Activated CD4-positive, alpha-beta T cell treated with anti-CD3 and anti-CD28 coated beads, Interleukin-2, amount 10 ng/mL, durations not matched to agents 7 days and 5 days (primary cell): ENCODE results near the gene SEPTIN3. TPM values are rescaled to one million over a fixed set of nuclear protein-coding genes. Genes with fewer than 3 reads are reported as not detected.

ENCODE experiments used
- CTCF ChIA-PET: fragments of 350-600 bp; sonication (Branson Sonifier 250); formaldehyde crosslinking; loops from one replicate; lab custom pipeline; 2021; ENCODE audit warnings: antibody characterized with exemption; lab: Charles Lee
- POLR2A ChIA-PET: fragments of 350-600 bp; sonication (Branson Sonifier 250); formaldehyde crosslinking; loops from one replicate; lab custom pipeline; 2021; ENCODE audit warnings: antibody characterized with exemption; lab: Charles Lee
- DNase-seq: peaks from one replicate; pipeline ENCODE4 v3.0.0-alpha.2; 2020
- H3K27ac Mint-ChIP-seq: one replicate; pipeline ENCODE4 v1.8.0; 2021; ENCODE audit warnings: mild to moderate bottlenecking, moderate library complexity, mixed read lengths
- H3K27me3 Mint-ChIP-seq: one replicate; pipeline ENCODE4 v1.8.0; 2021; ENCODE audit warnings: mixed read lengths
- H3K36me3 Mint-ChIP-seq: one replicate; pipeline ENCODE4 v1.8.0; 2021; ENCODE audit warnings: low read depth, mixed read lengths
- H3K4me1 Mint-ChIP-seq: one replicate; pipeline ENCODE4 v1.8.0; 2021; ENCODE audit warnings: mixed read lengths
- H3K4me3 Mint-ChIP-seq: one replicate; pipeline ENCODE4 v1.8.0; 2021; ENCODE audit warnings: mild to moderate bottlenecking, moderate library complexity, mixed read lengths
- H3K9me3 Mint-ChIP-seq: one replicate; pipeline ENCODE4 v1.8.0; 2021; ENCODE audit warnings: mixed read lengths
- total RNA-seq, 2 experiments: library from RNA; stranded (reverse); gene quantifications; one replicate each; pipeline ENCODE4 v1.2.3, GENCODE V29; 2021

The SEPTIN3 gene
- total RNA-seq, 2 experiments from 2014 or later = 1.4 to 1.6 TPM

GRCh38 chr22:41933411-41934177 lies 35.6 kb upstream of the SEPTIN3 start:
- Mint-ChIP-seq H3K27me3 (no peaks in the 10 kb centered on the region), H3K9me3 (no peaks in the 10 kb centered on the region), H3K27ac (no peak overlapping the region), H3K4me1 (no peaks in the 10 kb centered on the region), H3K4me3 (no peak overlapping the region), H3K36me3 (peaks cover 16% of the 10 kb centered on the region)
- DNase-seq = no peak
- CTCF ChIA-PET = interaction anchor here (1.2 to 2.6 kb wide), 2 partner anchors 8 to 237 kb away, joined by 5 to 12 read pairs; no protein-coding TSS in a partner anchor
- POLR2A ChIA-PET = no interaction called here

DNA sequence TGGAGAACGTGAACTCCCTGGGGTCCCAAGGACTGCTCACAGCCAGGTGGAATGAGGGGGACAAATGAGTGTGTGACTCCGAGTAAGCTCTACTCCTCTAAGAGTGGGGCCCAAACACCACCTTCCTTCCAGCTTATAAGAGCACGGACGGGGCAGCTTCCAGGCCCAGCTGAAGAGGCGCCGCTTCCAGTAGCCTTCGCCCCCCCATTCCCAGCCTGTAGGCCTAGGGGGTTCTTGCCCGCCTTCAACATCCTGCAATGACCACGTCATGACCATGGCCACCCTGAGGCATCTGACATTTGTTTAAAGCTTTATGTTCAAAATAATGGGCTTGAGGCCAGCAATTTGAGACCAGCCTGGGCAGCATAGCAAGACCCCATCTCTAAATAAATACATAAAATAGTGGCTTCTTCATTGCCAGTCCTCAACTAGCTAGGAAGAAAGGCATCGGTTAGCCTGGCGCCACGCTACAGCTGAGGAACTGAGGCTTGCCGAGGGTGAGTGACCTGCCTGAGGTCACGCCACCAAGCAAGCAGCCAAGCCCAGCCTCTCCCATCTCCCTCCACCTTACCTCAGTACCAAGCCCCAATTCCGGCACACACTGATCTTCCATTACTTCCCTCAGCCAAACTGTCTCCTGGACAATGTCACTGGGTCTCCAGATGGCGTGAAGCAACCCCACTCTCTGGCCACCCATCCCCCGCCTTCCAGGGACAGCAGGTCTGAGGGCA lies 34.8 kb upstream of the SEPTIN3 start:
- H3K27ac Mint-ChIP-seq = no peak overlapping the region
- H3K36me3 Mint-ChIP-seq = peaks cover 20% of the 10 kb centered on the region
- ChIA-PET POLR2A (no interaction called here), CTCF (interaction anchor here (1.2 to 2.6 kb wide), 2 partner anchors 9 to 237 kb away, joined by 5 to 12 read pairs; no protein-coding TSS in a partner anchor)
- H3K27me3 Mint-ChIP-seq = no peaks in the 10 kb centered on the region
- peaks cover 3% of the 10 kb centered on the region for H3K4me1 Mint-ChIP-seq
- no peaks in the 10 kb centered on the region for H3K9me3 Mint-ChIP-seq
- DNase-seq = no peak
- no peak overlapping the region for H3K4me3 Mint-ChIP-seq

GRCh38 chr22:41935015-41935351 lies 34.3 kb upstream of the SEPTIN3 start:
- Mint-ChIP-seq H3K36me3 (peaks cover 26% of the 10 kb centered on the region), H3K4me1 (peaks cover 8% of the 10 kb centered on the region), H3K27me3 (no peaks in the 10 kb centered on the region), H3K9me3 (no peaks in the 10 kb centered on the region), H3K27ac (no peak overlapping the region), H3K4me3 (no peak overlapping the region)
- ChIA-PET CTCF (interaction anchor here (1.2 to 2.6 kb wide), 2 partner anchors 10 to 238 kb away, joined by 5 to 12 read pairs; no protein-coding TSS in a partner anchor), POLR2A (no interaction called here)
- DNase-seq = no peak

DNA sequence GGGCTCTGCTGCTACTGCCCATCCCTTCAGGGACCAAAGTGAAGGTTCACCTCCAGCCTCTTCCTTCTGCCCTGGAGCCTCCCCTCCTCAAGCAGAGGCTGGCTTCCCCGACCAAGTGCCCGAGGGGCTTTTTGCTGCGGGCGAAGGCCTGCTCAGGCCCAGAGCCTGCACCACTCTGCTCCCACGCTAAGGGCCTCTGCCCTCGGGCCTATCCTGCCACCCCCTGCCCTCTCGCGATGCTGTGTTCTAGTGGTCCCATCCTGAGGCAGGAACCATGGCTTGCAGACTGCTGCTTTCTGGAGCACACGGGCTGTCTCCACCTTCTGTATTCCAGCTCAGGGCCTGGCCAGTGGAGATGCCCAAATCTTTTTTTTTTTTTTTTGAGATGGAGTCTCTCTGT lies 33.7 kb upstream of the SEPTIN3 start:
- peaks cover 14% of the 10 kb centered on the region for H3K4me1 Mint-ChIP-seq
- POLR2A ChIA-PET = no interaction called here

GRCh38 chr22:41936894-41937169 lies 32.4 kb upstream of the SEPTIN3 start:
- no peak overlapping the region for H3K4me3 Mint-ChIP-seq
- H3K27me3 Mint-ChIP-seq = no peaks in the 10 kb centered on the region
- ChIA-PET CTCF (interaction anchor here (0.9 to 3.7 kb wide), 5 partner anchors 10 to 238 kb away, joined by 3 to 19 read pairs (median 3); partner anchors contain the start of genes CENPM and MEI1), POLR2A (interaction anchor here (0.6 kb wide), 1 partner anchor 136 kb away, joined by 4 read pairs; the partner anchor contains the start of gene CCDC134)
- H3K4me1 Mint-ChIP-seq = peaks cover 27% of the 10 kb centered on the region
- H3K27ac Mint-ChIP-seq = no peak overlapping the region
- DNase-seq = no peak
- no peaks in the 10 kb centered on the region for H3K9me3 Mint-ChIP-seq
- H3K36me3 Mint-ChIP-seq = peaks cover 41% of the 10 kb centered on the region

More for the DNA sequence above, 33.7 kb upstream of the SEPTIN3 start:
- peaks cover 29% of the 10 kb centered on the region for H3K36me3 Mint-ChIP-seq
- H3K4me3 Mint-ChIP-seq = no peak overlapping the region
- no peaks in the 10 kb centered on the region for H3K27me3 Mint-ChIP-seq
- no peak for DNase-seq
- H3K27ac Mint-ChIP-seq = no peak overlapping the region
- CTCF ChIA-PET = interaction anchor here (1.3 to 2.6 kb wide), 2 partner anchors 10 to 13 kb away, joined by 3 to 12 read pairs; no protein-coding TSS in a partner anchor
- H3K9me3 Mint-ChIP-seq = no peaks in the 10 kb centered on the region

- ChIA-PET CTCF (interaction anchor here (0.5 to 3.7 kb wide), 36 partner anchors 11 to 504 kb away, joined by 3 to 37 read pairs (median 5); partner anchors contain the start of genes CCDC134, MEI1, NDUFA6 and SEPTIN3), POLR2A (interaction anchor here (0.6 to 1.5 kb wide), 3 partner anchors 139 to 1168 kb away, joined by 3 to 5 read pairs (median 4); partner anchors contain the start of gene CCDC134)
- peak overlapping the region; percentile 99 for H3K27ac Mint-ChIP-seq
- peak overlapping the region; percentile 70 for H3K4me3 Mint-ChIP-seq
- H3K9me3 Mint-ChIP-seq = no peaks in the 10 kb centered on the region
- DNase-seq = peak; percentile 97
- H3K36me3 Mint-ChIP-seq = peaks cover 63% of the 10 kb centered on the region
- peaks cover 52% of the 10 kb centered on the region for H3K4me1 Mint-ChIP-seq
- no peaks in the 10 kb centered on the region for H3K27me3 Mint-ChIP-seq
Observed at GRCh38 chr22:41939981-41940831, 29.0 kb upstream of the SEPTIN3 start.

DNA sequence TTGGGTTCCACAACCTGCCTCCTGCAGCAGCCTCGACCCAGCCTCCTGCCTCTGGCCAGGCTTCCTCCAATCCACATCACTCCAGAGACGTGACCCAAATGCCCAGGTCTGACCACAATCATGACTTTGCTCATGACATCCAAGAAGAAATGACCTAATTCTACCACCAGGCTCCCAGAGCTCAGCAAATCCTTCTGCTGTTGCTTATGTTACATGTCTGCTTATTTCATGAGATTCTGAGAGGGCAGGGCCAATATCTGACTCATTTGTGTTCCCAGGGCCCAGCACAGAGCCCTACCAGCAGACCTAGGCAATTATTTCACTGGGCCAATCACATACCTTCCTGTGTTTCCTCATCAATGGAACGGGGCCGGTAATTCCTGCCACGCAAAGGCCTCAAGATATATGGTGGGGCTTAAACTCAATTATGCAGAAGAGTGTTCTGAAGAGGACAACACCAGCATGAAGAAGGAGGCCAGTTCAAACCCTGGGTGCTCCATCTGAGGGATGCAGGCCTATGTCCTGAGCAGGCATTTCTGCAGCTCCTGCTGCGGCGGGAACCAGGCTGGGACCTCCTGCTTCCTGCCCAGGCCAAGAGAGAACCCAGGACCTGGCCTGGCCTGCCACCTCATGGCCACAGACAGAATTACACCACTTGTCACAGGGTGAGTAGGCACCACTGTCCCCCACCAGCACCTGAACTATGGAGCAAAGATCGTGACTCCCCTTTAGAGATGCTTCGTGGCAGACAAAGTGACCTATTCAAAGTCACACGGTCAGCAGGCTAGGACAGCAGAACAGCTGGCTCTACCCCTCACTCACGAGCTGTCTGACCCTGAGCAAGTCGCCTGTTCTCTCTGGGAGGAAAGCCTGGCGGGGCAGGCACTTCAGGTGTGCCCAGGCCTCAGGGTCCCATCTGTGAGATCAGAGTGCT lies 28.1 kb upstream of the SEPTIN3 start:
- peaks cover 69% of the 10 kb centered on the region for H3K36me3 Mint-ChIP-seq
- CTCF ChIA-PET = interaction anchor here (0.5 to 2.8 kb wide), 47 partner anchors 11 to 1185 kb away, joined by 3 to 37 read pairs (median 4); partner anchors contain the start of genes CCDC134, MEI1, NDUFA6 and SEPTIN3
- peak overlapping the region; percentile 6 for H3K4me3 Mint-ChIP-seq
- POLR2A ChIA-PET = interaction anchor here (0.7 to 1.5 kb wide), 2 partner anchors 140 to 243 kb away, joined by 3 to 4 read pairs; partner anchors contain the start of gene CCDC134
- no peaks in the 10 kb centered on the region for H3K9me3 Mint-ChIP-seq
- peak; percentile 89 for DNase-seq
- peak overlapping the region; percentile 99 for H3K27ac Mint-ChIP-seq
- no peaks in the 10 kb centered on the region for H3K27me3 Mint-ChIP-seq
- peaks cover 56% of the 10 kb centered on the region for H3K4me1 Mint-ChIP-seq

DNA sequence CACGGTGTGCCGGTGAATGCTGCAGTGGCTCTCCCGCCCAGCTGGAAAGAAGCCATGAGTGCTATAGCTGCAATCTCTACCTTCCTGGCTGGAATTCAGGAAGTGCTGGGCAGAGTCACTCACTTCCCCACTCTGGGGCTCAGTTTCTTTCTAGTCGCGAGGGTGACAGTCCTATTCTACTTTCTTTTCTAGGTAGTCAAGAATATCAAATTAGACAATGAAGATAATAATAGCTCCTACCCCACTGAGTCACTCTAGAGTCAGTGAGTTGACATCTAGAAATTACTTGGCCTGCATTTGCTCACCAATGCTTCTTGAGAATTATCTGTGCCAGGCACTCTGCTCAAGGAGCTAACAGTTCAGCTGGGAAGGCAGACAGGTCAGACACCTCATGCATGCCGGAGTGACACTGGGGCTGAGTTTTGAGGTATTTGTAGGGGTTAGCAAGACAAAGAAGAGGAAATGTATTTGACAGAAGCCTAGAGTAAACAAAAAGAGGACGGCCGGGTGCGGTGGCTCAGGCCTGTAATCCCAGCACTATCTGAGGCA lies 25.5 kb upstream of the SEPTIN3 start:
- peaks cover 54% of the 10 kb centered on the region for H3K36me3 Mint-ChIP-seq
- CTCF ChIA-PET = interaction anchor here (0.8 to 2.2 kb wide), 5 partner anchors 18 to 255 kb away, joined by 3 to 8 read pairs (median 4); partner anchors contain the start of genes NDUFA6 and SNU13
- H3K27me3 Mint-ChIP-seq = no peaks in the 10 kb centered on the region

GRCh38 chr22:41946629-41947423 lies 22.4 kb upstream of the SEPTIN3 start, which contains the start of gene CENPM:
Gene CENPM, minus strand, starts transcription at chr22:41947152. Its CDS starts 76 bp downstream, at chr22:41947076.
- Mint-ChIP-seq H3K9me3 (no peaks in the 10 kb centered on the region), H3K4me1 (peaks cover 48% of the 10 kb centered on the region), H3K27ac (peak within 1 kb of the TSS; percentile 96), H3K36me3 (peaks cover 31% of the 10 kb centered on the region), H3K27me3 (no peaks in the 10 kb centered on the region), H3K4me3 (peak within 1 kb of the TSS; percentile 93)
- ChIA-PET POLR2A (interaction anchor here (0.6 to 1.0 kb wide), 4 partner anchors 24 to 714 kb away, joined by 3 read pairs; partner anchors contain the start of gene NDUFA6), CTCF (interaction anchor here (0.6 to 2.1 kb wide), 22 partner anchors 8 to 497 kb away, joined by 3 to 9 read pairs (median 3); partner anchors contain the start of genes CCDC134 and SREBF2)
- peak; percentile 95 for DNase-seq

More for the DNA sequence above, 25.5 kb upstream of the SEPTIN3 start:
- no peak for DNase-seq
- Mint-ChIP-seq H3K27ac (no peak overlapping the region), H3K9me3 (no peaks in the 10 kb centered on the region), H3K4me1 (peaks cover 72% of the 10 kb centered on the region), H3K4me3 (peak overlapping the region; percentile 55)
- POLR2A ChIA-PET = no interaction called here
